ENCODE measurements around the gene P2RY1. TPM values are rescaled to one million over a fixed set of nuclear protein-coding genes. Genes with fewer than 3 reads are reported as not detected.
A peak's percentile ranks its signal among the peaks of the same experiment; 100 is the strongest.

The P2RY1 gene
- total RNA-seq, 1 experiment from 2014 or later, result 6.3 TPM

DNA sequence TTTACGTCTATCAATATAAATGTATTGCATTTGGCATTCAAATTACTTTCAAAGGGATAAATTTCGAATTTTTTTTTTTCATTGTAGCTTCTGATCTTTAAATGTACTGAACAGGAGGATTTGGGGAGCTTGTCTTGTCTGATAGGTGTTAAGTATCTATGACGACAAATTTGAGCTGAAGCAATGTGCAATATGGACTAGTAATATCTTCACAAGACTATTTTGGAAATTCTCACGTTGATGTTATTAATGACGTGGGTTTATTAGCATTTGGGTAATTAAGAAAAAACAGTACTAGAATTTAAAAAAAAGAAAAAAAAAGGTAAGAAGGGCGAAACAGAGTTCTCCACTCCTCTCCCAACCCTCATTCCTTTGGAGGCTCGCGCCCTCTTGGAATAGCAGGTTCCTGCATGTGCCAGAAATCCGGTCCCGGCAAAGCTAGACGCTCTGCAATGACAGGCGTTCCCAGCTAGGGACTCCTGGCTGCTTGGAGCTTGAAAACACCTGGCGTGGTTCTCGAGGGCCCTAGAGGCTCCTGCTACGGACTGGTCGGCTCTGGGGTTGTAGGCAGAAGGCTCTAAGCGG, 648 bp upstream of the P2RY1 start:
- DNase-seq, result no peak
- Histone ChIP-seq H3K23ac (ENCODE audit: insufficient read length, low read depth, low read length) (no peak overlapping the region), H3K79me2 (ENCODE audit: insufficient read depth, low read length) (peaks cover 23% of the 10 kb centered on the region; the same call in 1 of the 2 replicates), H4K91ac (ENCODE audit: insufficient read length, low read depth, low read length) (no peak overlapping the region), H4K8ac (replicated peaks; ENCODE audit: insufficient read length, low read depth, low read length) (no peak overlapping the region), H3K9me3 (ENCODE audit: control insufficient read depth, low read depth, low read length) (no peaks in the 10 kb centered on the region), H3K14ac (ENCODE audit: insufficient read depth, low read length) (0 out of 2 replicates have a peak overlapping the region, but pooled peaks have one; percentile 44), H2BK12ac (ENCODE audit: insufficient read length, low read depth, low read length) (no peak overlapping the region), H3K23me2 (ENCODE audit: insufficient read length, low read depth, low read length, poor library complexity, severe bottlenecking) (peaks cover 9% of the 10 kb centered on the region), H3K4ac (ENCODE audit: low read depth, low read length) (no peak overlapping the region), H3K9ac (ENCODE audit: extremely low read depth, insufficient read length, low read length) (peak overlapping the region; percentile 34), H3K27me3 (ENCODE audit: insufficient read depth, low read length) (no peaks in the 10 kb centered on the region), H2BK20ac (ENCODE audit: low read depth, low read length, poor library complexity, severe bottlenecking) (no peak overlapping the region), H2BK15ac (ENCODE audit: low read depth, low read length) (no peak overlapping the region), H3K79me1 (ENCODE audit: insufficient read depth, low read depth, low read length, poor library complexity, severe bottlenecking) (no peaks in the 10 kb centered on the region), H3K27ac (ENCODE audit: insufficient read length, low read depth, low read length) (no peak overlapping the region), H2BK120ac (ENCODE audit: low read depth, low read length, poor library complexity, severe bottlenecking) (no peak overlapping the region), H4K20me1 (ENCODE audit: control insufficient read depth, insufficient read depth, insufficient read length) (no peaks in the 10 kb centered on the region), H2AFZ (ENCODE audit: low read length) (peak overlapping the region; percentile 65), H3K4me2 (ENCODE audit: insufficient read depth, insufficient read length, low read length) (peak overlapping the region; percentile 84), H3K56ac (ENCODE audit: insufficient read length, low read depth, low read length) (no peak overlapping the region), H3T11ph (ENCODE audit: low read length) (no peak overlapping the region), H3K4me1 (ENCODE audit: insufficient read depth, low read length) (0 out of 2 replicates have a peak, but pooled peaks cover 2% of the 10 kb centered on the region), H2BK5ac (ENCODE audit: insufficient read length, low read length) (no peak overlapping the region), H4K5ac (ENCODE audit: insufficient read length, low read depth, low read length) (no peak overlapping the region), H3K18ac (ENCODE audit: insufficient read length, low read depth, low read length) (peak overlapping the region; percentile 43), H2AK5ac (ENCODE audit: insufficient read length, low read length) (no peak overlapping the region)
- no CpG with 5 or more reads among the region's 17 CpGs for WGBS (ENCODE audit: extremely low coverage, insufficient read length, low lambda C conversion rate)
- Mint-ChIP-seq H3K36me3 (ENCODE audit: insufficient read depth in 1 of 3, low read depth in 3 of 3) (peaks cover 0 to 21% (median 4%) of the 10 kb centered on the region in 3 experiments; a peak in 4 of 7 replicates), H3K27me3 (ENCODE audit: low read depth) (peaks cover 22% of the 10 kb centered on the region), H3K4me1 (peaks cover 32 to 36% of the 10 kb centered on the region in 2 experiments), H3K9me3 (0 out of 5 replicates have a peak, but pooled peaks cover 0 to 2% of the 10 kb centered on the region in 2 experiments), H3K4me3 (peak overlapping the region; percentile 92 to 93), H3K27ac (peak overlapping the region; percentile 86 to 93 (median 93); a peak in 6 of 7 replicates)
- TF ChIP-seq, protein P1, sequence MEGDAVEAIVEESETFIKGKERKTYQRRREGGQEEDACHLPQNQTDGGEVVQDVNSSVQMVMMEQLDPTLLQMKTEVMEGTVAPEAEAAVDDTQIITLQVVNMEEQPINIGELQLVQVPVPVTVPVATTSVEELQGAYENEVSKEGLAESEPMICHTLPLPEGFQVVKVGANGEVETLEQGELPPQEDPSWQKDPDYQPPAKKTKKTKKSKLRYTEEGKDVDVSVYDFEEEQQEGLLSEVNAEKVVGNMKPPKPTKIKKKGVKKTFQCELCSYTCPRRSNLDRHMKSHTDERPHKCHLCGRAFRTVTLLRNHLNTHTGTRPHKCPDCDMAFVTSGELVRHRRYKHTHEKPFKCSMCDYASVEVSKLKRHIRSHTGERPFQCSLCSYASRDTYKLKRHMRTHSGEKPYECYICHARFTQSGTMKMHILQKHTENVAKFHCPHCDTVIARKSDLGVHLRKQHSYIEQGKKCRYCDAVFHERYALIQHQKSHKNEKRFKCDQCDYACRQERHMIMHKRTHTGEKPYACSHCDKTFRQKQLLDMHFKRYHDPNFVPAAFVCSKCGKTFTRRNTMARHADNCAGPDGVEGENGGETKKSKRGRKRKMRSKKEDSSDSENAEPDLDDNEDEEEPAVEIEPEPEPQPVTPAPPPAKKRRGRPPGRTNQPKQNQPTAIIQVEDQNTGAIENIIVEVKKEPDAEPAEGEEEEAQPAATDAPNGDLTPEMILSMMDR (conservative IDR thresholded peaks at IDR 0.05), result peak; percentile 34; the same call in 2 of the 3 replicates
